ENCODE measurements around the gene TRIM37.
"Not testable (repeated sequence)": the region's sequence is repeated elsewhere in the genome, so short reads cannot be mapped to it uniquely, and the experiment has no call there.

The TRIM37 gene

GRCh38 chr17:59097876-59098275, 8.8 kb downstream of the TRIM37 start:
- in situ Hi-C loops (cut with HindIII; ENCODE audit: low sequenced_read_pairs) = no loop called here
- TF ChIP-seq CTCF (IDR thresholded peaks at IDR 0.05; ENCODE audit: low read depth, low read length, missing control alignments) = no peak
- no peak overlapping the region for H3K4me3 ChIP-seq (ENCODE audit: low read depth, low read length)
- DNase-seq (ENCODE audit: low read depth) = no peak

GRCh38 chr17:59094861-59095530, 11.7 kb downstream of the TRIM37 start:
- no peak for DNase-seq (ENCODE audit: low read depth)
- H3K4me3 ChIP-seq (ENCODE audit: low read depth, low read length) = no peak overlapping the region
- TF ChIP-seq CTCF (IDR thresholded peaks at IDR 0.05; ENCODE audit: low read depth, low read length, missing control alignments) = no peak
- in situ Hi-C loops (cut with HindIII; ENCODE audit: low sequenced_read_pairs) = no loop called here

- in situ Hi-C loops (cut with HindIII; ENCODE audit: low sequenced_read_pairs) = no loop called here
- TF ChIP-seq CTCF (IDR thresholded peaks at IDR 0.05; ENCODE audit: low read depth, low read length, missing control alignments) = no peak
- DNase-seq (ENCODE audit: low read depth) = peak; percentile 84
- no peak overlapping the region for H3K4me3 ChIP-seq (ENCODE audit: low read depth, low read length)
These were observed 12.9 kb downstream of the TRIM37 start for GRCh38 chr17:59093702-59094231.

DNA sequence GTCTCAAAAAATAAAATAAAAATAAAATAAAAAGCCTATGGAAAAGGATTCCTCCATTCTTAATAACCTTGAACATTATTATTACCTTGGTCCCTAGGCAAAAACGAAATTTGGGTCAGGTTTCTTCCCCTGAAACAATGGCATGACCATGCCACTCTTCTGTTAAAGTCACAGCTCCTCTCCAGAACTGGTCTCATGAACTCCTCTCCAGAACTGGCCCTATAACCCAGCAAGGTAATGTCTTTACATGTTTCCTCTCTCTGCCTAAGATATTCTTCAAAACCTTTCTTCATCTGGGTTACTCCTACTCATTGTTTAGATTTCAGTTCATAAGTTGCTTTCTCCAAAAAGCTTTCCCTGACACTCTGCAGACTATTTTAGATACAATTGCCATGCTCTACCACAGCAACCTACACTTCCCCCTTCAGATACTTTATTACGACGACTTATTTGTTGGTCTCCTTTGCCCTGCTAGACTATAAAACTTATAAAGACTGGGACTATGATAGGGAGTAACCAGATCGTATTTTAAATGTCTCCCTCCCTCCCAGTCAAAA, 13.5 kb downstream of the TRIM37 start:
- no peak for TF ChIP-seq CTCF (IDR thresholded peaks at IDR 0.05; ENCODE audit: low read depth, low read length, missing control alignments)
- no peak overlapping the region for H3K4me3 ChIP-seq (ENCODE audit: low read depth, low read length)
- in situ Hi-C loops (cut with HindIII; ENCODE audit: low sequenced_read_pairs) = no loop called here
- no peak for DNase-seq (ENCODE audit: low read depth)

DNA sequence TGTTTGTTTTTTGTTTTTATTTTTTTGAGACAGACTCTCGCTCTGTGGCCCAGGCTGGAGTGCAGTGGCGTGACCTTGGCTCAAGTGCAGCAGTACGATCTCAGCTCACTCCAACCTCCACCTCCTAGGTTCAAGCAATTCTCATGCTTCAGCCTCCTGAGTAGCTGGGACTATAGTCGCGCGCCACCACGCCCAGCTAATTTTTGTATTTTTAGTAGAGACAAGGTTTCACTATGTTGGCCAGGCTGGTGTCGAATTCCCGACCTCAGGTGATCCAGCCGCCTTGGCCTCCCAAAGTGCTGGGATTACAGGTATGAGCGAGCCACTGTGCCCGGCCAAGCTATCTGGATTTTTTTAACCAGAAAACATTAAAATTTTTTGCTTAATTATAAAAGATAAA, 16.1 kb downstream of the TRIM37 start:
- in situ Hi-C loops (cut with HindIII; ENCODE audit: low sequenced_read_pairs); DNase-seq (ENCODE audit: low read depth); H3K4me3 ChIP-seq (ENCODE audit: low read depth, low read length): not testable (repeated sequence)

DNA sequence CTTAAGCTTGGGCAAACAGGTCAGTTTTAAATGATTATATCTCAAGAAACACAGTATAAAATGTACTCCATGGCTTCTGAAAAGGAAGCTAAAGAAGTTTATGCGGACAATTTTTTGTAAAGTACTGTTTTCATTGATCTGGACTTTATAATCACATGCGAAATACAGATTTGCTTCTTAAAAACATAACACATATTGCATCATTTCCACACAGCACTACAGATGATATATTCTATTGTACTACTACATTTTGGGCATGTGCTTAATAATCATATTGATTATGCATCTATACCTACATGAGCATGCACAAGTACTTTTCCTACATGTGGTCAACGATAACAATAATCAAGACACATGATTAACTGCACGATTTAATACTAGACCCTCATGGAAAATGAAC, 22.5 kb downstream of the TRIM37 start:
- no peak for TF ChIP-seq CTCF (IDR thresholded peaks at IDR 0.05; ENCODE audit: low read depth, low read length, missing control alignments)
- no peak for DNase-seq (ENCODE audit: low read depth)
- in situ Hi-C loops (cut with HindIII; ENCODE audit: low sequenced_read_pairs) = no loop called here
- no peak overlapping the region for H3K4me3 ChIP-seq (ENCODE audit: low read depth, low read length)

- H3K4me3 ChIP-seq (ENCODE audit: low read depth, low read length) = no peak overlapping the region
- no peak for DNase-seq (ENCODE audit: low read depth)
- no peak for TF ChIP-seq CTCF (IDR thresholded peaks at IDR 0.05; ENCODE audit: low read depth, low read length, missing control alignments)
- in situ Hi-C loops (cut with HindIII; ENCODE audit: low sequenced_read_pairs) = no loop called here
These were observed 32.2 kb downstream of the TRIM37 start for GRCh38 chr17:59074494-59074893.
